Measurements from ENCODE around the gene TNPO1. TPM values are rescaled to one million over a fixed set of nuclear protein-coding genes. Genes with fewer than 3 reads are reported as not detected.

The TNPO1 gene
- total RNA-seq, 1 donor = 139 TPM

GRCh38 chr5:72855821-72856220, 39.4 kb downstream of the TNPO1 start:
- Histone ChIP-seq H3K4me1 (ENCODE audit: insufficient read depth, low read length) (peaks cover 15% of the 10 kb centered on the region), H3K9me3 (ENCODE audit: low read depth, low read length) (no peaks in the 10 kb centered on the region), H3K27me3 (ENCODE audit: insufficient read depth, low read length) (no peaks in the 10 kb centered on the region), H3K4me3 (ENCODE audit: low read length) (no peak overlapping the region)

- Histone ChIP-seq H3K4me1 (ENCODE audit: insufficient read depth, low read length) (peaks cover 10% of the 10 kb centered on the region), H3K4me3 (ENCODE audit: low read length) (no peak overlapping the region), H3K9me3 (ENCODE audit: low read depth, low read length) (no peaks in the 10 kb centered on the region), H3K27me3 (ENCODE audit: insufficient read depth, low read length) (no peaks in the 10 kb centered on the region)
These were observed 40.9 kb downstream of the TNPO1 start for GRCh38 chr5:72857396-72857795.

GRCh38 chr5:72859127-72859526, 42.7 kb downstream of the TNPO1 start:
- H3K4me3 ChIP-seq (ENCODE audit: low read length) = no peak overlapping the region
- H3K4me1 ChIP-seq (ENCODE audit: insufficient read depth, low read length) = peaks cover 6% of the 10 kb centered on the region
- H3K27me3 ChIP-seq (ENCODE audit: insufficient read depth, low read length) = no peaks in the 10 kb centered on the region
- no peaks in the 10 kb centered on the region for H3K9me3 ChIP-seq (ENCODE audit: low read depth, low read length)

- no peaks in the 10 kb centered on the region for H3K9me3 ChIP-seq (ENCODE audit: low read depth, low read length)
- no peak overlapping the region for H3K4me3 ChIP-seq (ENCODE audit: low read length)
- H3K27me3 ChIP-seq (ENCODE audit: insufficient read depth, low read length) = no peaks in the 10 kb centered on the region
- peaks cover 6% of the 10 kb centered on the region for H3K4me1 ChIP-seq (ENCODE audit: insufficient read depth, low read length)
These were observed 44.0 kb downstream of the TNPO1 start for GRCh38 chr5:72860499-72860898.

- Histone ChIP-seq H3K4me1 (ENCODE audit: insufficient read depth, low read length) (no peaks in the 10 kb centered on the region), H3K27me3 (ENCODE audit: insufficient read depth, low read length) (no peaks in the 10 kb centered on the region), H3K9me3 (ENCODE audit: low read depth, low read length) (no peaks in the 10 kb centered on the region), H3K4me3 (ENCODE audit: low read length) (no peak overlapping the region)
These were observed 55.0 kb downstream of the TNPO1 start for GRCh38 chr5:72871366-72872024.

- Histone ChIP-seq H3K4me3 (ENCODE audit: low read length) (no peak overlapping the region), H3K27me3 (ENCODE audit: insufficient read depth, low read length) (no peaks in the 10 kb centered on the region), H3K4me1 (ENCODE audit: insufficient read depth, low read length) (no peaks in the 10 kb centered on the region), H3K9me3 (ENCODE audit: low read depth, low read length) (no peaks in the 10 kb centered on the region)
These were observed 62.4 kb downstream of the TNPO1 start for GRCh38 chr5:72878854-72879253.

GRCh38 chr5:72882989-72883388, 66.5 kb downstream of the TNPO1 start:
- Histone ChIP-seq H3K4me1 (ENCODE audit: insufficient read depth, low read length) (no peaks in the 10 kb centered on the region), H3K27me3 (ENCODE audit: insufficient read depth, low read length) (no peaks in the 10 kb centered on the region), H3K4me3 (ENCODE audit: low read length) (no peak overlapping the region), H3K9me3 (ENCODE audit: low read depth, low read length) (no peaks in the 10 kb centered on the region)

GRCh38 chr5:72883850-72884249, 67.4 kb downstream of the TNPO1 start:
- Histone ChIP-seq H3K4me1 (ENCODE audit: insufficient read depth, low read length) (no peaks in the 10 kb centered on the region), H3K9me3 (ENCODE audit: low read depth, low read length) (no peaks in the 10 kb centered on the region), H3K4me3 (ENCODE audit: low read length) (no peak overlapping the region), H3K27me3 (ENCODE audit: insufficient read depth, low read length) (no peaks in the 10 kb centered on the region)

GRCh38 chr5:72884892-72885291, 68.4 kb downstream of the TNPO1 start:
- Histone ChIP-seq H3K4me1 (ENCODE audit: insufficient read depth, low read length) (no peaks in the 10 kb centered on the region), H3K27me3 (ENCODE audit: insufficient read depth, low read length) (no peaks in the 10 kb centered on the region), H3K4me3 (ENCODE audit: low read length) (no peak overlapping the region), H3K9me3 (ENCODE audit: low read depth, low read length) (no peaks in the 10 kb centered on the region)

- Histone ChIP-seq H3K9me3 (ENCODE audit: low read depth, low read length) (no peaks in the 10 kb centered on the region), H3K4me1 (ENCODE audit: insufficient read depth, low read length) (no peaks in the 10 kb centered on the region), H3K4me3 (ENCODE audit: low read length) (no peak overlapping the region), H3K27me3 (ENCODE audit: insufficient read depth, low read length) (no peaks in the 10 kb centered on the region)
These were observed 69.4 kb downstream of the TNPO1 start for GRCh38 chr5:72885824-72886223.

GRCh38 chr5:72888595-72888994, 72.1 kb downstream of the TNPO1 start:
- Histone ChIP-seq H3K9me3 (ENCODE audit: low read depth, low read length) (no peaks in the 10 kb centered on the region), H3K27me3 (ENCODE audit: insufficient read depth, low read length) (no peaks in the 10 kb centered on the region), H3K4me1 (ENCODE audit: insufficient read depth, low read length) (no peaks in the 10 kb centered on the region), H3K4me3 (ENCODE audit: low read length) (no peak overlapping the region)

- Histone ChIP-seq H3K9me3 (ENCODE audit: low read depth, low read length) (no peaks in the 10 kb centered on the region), H3K27me3 (ENCODE audit: insufficient read depth, low read length) (no peaks in the 10 kb centered on the region), H3K4me1 (ENCODE audit: insufficient read depth, low read length) (no peaks in the 10 kb centered on the region), H3K4me3 (ENCODE audit: low read length) (no peak overlapping the region)
These were observed 72.9 kb downstream of the TNPO1 start for GRCh38 chr5:72889324-72889723.

GRCh38 chr5:72892846-72893245, 76.4 kb downstream of the TNPO1 start:
- no peaks in the 10 kb centered on the region for H3K4me1 ChIP-seq (ENCODE audit: insufficient read depth, low read length)
- H3K9me3 ChIP-seq (ENCODE audit: low read depth, low read length) = no peaks in the 10 kb centered on the region
- H3K4me3 ChIP-seq (ENCODE audit: low read length) = no peak overlapping the region
- no peaks in the 10 kb centered on the region for H3K27me3 ChIP-seq (ENCODE audit: insufficient read depth, low read length)

GRCh38 chr5:72895758-72896157, 79.3 kb downstream of the TNPO1 start:
- Histone ChIP-seq H3K4me3 (ENCODE audit: low read length) (no peak overlapping the region), H3K27me3 (ENCODE audit: insufficient read depth, low read length) (no peaks in the 10 kb centered on the region), H3K9me3 (ENCODE audit: low read depth, low read length) (no peaks in the 10 kb centered on the region)

GRCh38 chr5:72906806-72907205, 90.3 kb downstream of the TNPO1 start:
- H3K9me3 ChIP-seq (ENCODE audit: low read depth, low read length) = no peaks in the 10 kb centered on the region
- no peaks in the 10 kb centered on the region for H3K4me1 ChIP-seq (ENCODE audit: insufficient read depth, low read length)
- H3K4me3 ChIP-seq (ENCODE audit: low read length) = no peak overlapping the region
- H3K27me3 ChIP-seq (ENCODE audit: insufficient read depth, low read length) = no peaks in the 10 kb centered on the region

More at GRCh38 chr5:72895758-72896157, 79.3 kb downstream of the TNPO1 start:
- no peaks in the 10 kb centered on the region for H3K4me1 ChIP-seq (ENCODE audit: insufficient read depth, low read length)

- Histone ChIP-seq H3K4me3 (ENCODE audit: low read length) (no peak overlapping the region), H3K4me1 (ENCODE audit: insufficient read depth, low read length) (no peaks in the 10 kb centered on the region), H3K9me3 (ENCODE audit: low read depth, low read length) (no peaks in the 10 kb centered on the region), H3K27me3 (ENCODE audit: insufficient read depth, low read length) (no peaks in the 10 kb centered on the region)
These were observed 92.2 kb downstream of the TNPO1 start for GRCh38 chr5:72908664-72909063.
